GM12873 (cell line): ENCODE results near the gene HOXD8.

ENCODE experiments used
- CTCF ChIP-seq: IDR thresholded peaks from 2 replicates; pipeline ENCODE4 v1.5.1; 2012; ENCODE audit warnings: low read depth, mild to moderate bottlenecking, moderate library complexity, low read length, control low read depth; ENCODE audit not compliant: insufficient read depth; ENCODE audit errors: missing control alignments

The HOXD8 gene

GRCh38 chr2:176150584-176151441, 21.3 kb downstream of the HOXD8 start:
- TF ChIP-seq CTCF = no peak

GRCh38 chr2:176151442-176152287, 22.2 kb downstream of the HOXD8 start, which contains the start of gene HOXD4:
Gene HOXD4 (plus strand): TSS chr2:176151550. CDS start chr2:176151634, 84 bp downstream.
- TF ChIP-seq CTCF = no peak

GRCh38 chr2:176152350-176153181, 23.1 kb downstream of the HOXD8 start:
- TF ChIP-seq CTCF = no peak

- TF ChIP-seq CTCF = no peak
Measured at GRCh38 chr2:176154576-176155252, 25.2 kb downstream of the HOXD8 start.

- no peak for TF ChIP-seq CTCF
Measured at GRCh38 chr2:176155356-176156044, 26.0 kb downstream of the HOXD8 start.

- no peak for TF ChIP-seq CTCF
Measured at GRCh38 chr2:176156301-176156806, 26.8 kb downstream of the HOXD8 start.
